ENCODE data around the gene COPB1.

Gene COPB1

DNA sequence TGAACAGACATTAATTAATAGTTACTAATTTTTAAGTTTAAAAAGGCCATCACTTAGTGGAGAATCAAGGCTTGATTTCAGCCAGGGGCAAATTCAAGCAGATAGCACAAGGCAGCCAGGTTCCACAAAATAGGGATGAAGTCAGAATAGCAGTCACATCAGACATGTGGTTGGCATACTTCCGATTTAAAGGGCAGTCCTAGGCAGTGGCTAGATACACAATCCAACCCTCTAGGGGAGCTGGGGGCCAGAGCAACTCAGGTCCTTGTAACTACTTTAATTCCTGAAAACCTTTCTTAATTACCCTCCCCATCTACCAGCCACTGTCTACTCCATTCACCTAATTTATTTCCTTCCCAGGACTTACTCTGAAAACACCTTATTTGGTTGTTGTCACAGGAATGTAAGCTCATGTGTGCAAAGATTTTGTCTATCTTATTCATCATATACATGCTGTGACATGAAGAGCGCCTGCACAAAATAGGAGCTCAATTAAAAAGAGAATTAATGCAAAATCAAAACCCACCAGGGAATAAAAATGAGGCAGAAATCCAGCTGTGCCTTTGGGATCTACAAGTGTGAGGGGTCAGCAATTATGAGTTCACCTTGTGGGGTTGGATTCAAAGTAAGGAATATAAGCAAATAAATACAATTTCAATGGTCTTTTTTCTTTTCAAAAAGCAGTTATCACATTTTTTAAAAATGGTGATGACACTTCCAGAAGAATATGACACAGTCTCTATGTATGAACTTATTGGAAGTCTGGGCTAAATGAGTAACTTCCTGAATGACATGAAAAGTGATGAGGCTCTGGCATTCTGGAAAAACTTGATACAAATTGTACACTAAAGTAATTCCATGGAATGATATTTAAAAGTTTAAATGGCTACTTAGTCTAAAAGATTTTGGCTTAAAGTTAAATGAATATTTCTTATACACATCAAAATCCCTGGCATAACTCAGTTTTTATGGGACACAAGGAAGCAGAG is 53.8 kb downstream of the COPB1 start:
- Mint-ChIP-seq H3K4me1 (peaks cover 23% of the 10 kb centered on the region), H3K36me3 (ENCODE audit: insufficient read depth) (no peaks in the 10 kb centered on the region), H3K27me3 (no peaks in the 10 kb centered on the region), H3K9me3 (no peaks in the 10 kb centered on the region), H3K4me3 (no peak overlapping the region), H3K27ac (ENCODE audit: low read depth) (no peak overlapping the region)
- DNase-seq (ENCODE audit: low spot score in 2 of 2) (no peak), ATAC-seq (replicated peaks; ENCODE audit: extremely low read depth, poor library complexity, severe bottlenecking) (no peak)

DNA sequence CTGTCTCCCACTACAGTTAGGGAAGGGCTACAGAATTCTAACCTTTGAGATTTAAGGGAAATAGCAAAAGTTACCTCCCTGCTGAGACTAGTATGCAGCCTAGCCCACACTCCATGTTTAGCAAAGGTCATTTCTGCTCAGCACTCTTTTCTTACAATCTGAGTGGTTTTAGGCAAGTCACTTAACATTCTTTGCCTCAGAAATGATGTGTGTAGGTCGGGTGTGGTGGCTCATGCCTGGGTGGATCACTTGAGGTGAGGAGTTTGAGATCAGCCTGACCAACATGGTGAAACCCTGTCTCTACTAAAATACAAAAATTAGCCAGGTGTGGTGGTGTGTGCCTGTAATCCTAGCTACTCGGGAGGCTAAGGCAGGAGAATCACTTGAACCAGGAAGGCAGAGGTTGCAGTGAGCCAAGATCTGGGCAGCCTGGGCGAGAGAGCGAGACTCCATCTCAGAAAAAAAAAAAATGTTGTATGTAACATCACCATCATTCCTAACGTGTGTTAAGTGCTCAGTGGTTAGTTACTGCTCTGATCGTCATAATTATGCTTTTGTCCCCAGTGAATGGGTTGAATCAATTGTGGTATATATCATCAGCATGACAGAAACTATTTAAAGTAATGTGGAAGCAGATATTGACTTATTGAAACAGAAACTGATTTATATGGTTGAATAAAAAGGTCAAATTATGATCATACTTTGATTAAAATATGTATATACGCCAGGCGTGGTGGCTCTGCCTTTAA is 55.0 kb downstream of the COPB1 start:
- ATAC-seq (replicated peaks; ENCODE audit: extremely low read depth, poor library complexity, severe bottlenecking) (no peak), DNase-seq (ENCODE audit: low spot score in 2 of 2) (no peak)
- no peak overlapping the region for H3K27ac Mint-ChIP-seq (ENCODE audit: low read depth)
- no peaks in the 10 kb centered on the region for H3K9me3 Mint-ChIP-seq
- H3K4me1 Mint-ChIP-seq = peaks cover 28% of the 10 kb centered on the region
- H3K36me3 Mint-ChIP-seq (ENCODE audit: insufficient read depth) = no peaks in the 10 kb centered on the region
- H3K27me3 Mint-ChIP-seq = no peaks in the 10 kb centered on the region
- H3K4me3 Mint-ChIP-seq = no peak overlapping the region

DNA sequence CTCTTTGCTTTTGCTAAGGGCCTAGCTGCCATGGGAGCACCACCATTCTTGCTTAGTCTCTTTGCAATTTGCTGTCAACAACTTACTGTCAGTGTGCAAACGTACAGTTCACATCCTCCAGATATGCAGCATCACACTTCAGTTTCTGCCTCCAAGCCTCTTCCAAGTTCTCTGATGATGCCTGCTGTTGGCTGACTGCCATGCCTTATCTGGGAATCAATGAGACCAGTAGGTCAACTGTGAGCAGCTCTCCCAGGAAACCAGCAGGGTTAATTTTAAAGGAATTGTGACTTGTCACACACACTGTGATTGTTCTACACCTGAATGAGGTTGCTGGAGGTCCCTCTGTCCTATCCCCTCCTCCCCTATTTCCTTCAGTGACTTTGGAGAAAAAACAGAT is 56.0 kb downstream of the COPB1 start:
- no peaks in the 10 kb centered on the region for H3K27me3 Mint-ChIP-seq
- DNase-seq (ENCODE audit: low spot score in 2 of 2) (no peak), ATAC-seq (replicated peaks; ENCODE audit: extremely low read depth, poor library complexity, severe bottlenecking) (no peak)
- H3K9me3 Mint-ChIP-seq = no peaks in the 10 kb centered on the region
- H3K4me1 Mint-ChIP-seq = peaks cover 37% of the 10 kb centered on the region
- H3K27ac Mint-ChIP-seq (ENCODE audit: low read depth) = no peak overlapping the region
- H3K36me3 Mint-ChIP-seq (ENCODE audit: insufficient read depth) = no peaks in the 10 kb centered on the region
- H3K4me3 Mint-ChIP-seq = no peak overlapping the region

DNA sequence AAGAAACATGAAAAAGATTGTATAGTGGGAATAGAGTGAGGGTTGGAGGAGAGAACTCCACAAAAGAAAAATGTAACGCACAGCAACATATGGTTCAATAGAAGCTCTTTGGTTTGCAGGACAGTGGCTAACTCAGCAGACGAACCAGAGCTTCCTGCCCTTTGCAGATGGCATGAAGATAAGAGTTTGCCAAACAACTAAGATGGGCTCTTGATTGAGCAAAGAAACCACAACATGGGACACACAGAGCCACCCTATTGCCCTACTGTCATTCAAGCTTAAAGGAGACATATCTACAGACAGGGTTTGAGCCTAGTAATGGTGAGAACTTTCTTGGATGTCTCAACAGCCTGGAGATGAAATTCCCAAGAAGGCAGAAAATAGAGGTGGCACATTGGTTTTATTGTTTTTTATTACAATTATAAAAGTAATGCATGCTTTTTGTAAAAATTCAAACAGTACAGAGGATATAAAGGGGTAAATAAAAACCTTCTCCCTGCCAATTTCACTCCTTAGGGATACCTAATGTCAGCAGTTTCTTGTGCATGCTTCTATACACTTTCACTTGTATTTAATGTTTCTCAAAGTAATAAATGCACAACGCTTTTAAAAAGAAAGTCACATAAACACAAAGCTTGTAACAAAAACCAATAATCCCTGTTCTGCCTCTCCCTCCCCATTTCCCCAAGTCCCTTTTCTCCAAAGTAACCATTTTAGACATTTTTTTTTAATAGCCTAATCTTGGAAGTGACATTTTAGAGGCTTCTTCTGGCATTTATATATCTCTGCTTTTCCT is 63.7 kb downstream of the COPB1 start:
- peaks cover 54% of the 10 kb centered on the region for H3K4me1 Mint-ChIP-seq

DNA sequence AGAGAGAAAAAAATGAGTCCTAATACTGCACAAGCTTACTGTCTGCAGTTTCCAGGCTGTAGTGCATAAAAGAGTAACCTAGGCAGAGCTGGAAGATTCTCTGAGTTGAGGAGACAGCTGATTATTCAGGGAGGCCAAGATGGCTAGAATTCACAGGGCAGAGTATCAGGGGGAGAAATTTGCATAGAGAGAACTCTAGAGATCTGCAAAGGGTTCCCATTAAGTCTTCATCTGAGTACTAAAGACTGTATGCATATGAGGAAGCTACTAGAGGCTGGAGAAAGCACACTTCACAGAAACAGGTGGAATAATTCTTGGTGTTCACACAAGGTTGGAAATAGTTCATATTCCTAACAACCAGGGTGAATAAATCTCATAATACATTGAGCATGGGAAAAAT is 74.0 kb downstream of the COPB1 start:
- no peaks in the 10 kb centered on the region for H3K4me1 Mint-ChIP-seq
- no peak overlapping the region for H3K4me3 Mint-ChIP-seq
- no peak for ATAC-seq (replicated peaks; ENCODE audit: extremely low read depth, poor library complexity, severe bottlenecking)

More for the DNA sequence above, 63.7 kb downstream of the COPB1 start:
- ATAC-seq (replicated peaks; ENCODE audit: extremely low read depth, poor library complexity, severe bottlenecking) (peak; percentile 88), DNase-seq (ENCODE audit: low spot score in 2 of 2) (no peak)
- H3K27me3 Mint-ChIP-seq = no peaks in the 10 kb centered on the region
- peaks cover 6% of the 10 kb centered on the region for H3K9me3 Mint-ChIP-seq
- no peak overlapping the region for H3K4me3 Mint-ChIP-seq
- H3K36me3 Mint-ChIP-seq (ENCODE audit: insufficient read depth) = peaks cover 1% of the 10 kb centered on the region
- H3K27ac Mint-ChIP-seq (ENCODE audit: low read depth) = peak overlapping the region; percentile 47

DNA sequence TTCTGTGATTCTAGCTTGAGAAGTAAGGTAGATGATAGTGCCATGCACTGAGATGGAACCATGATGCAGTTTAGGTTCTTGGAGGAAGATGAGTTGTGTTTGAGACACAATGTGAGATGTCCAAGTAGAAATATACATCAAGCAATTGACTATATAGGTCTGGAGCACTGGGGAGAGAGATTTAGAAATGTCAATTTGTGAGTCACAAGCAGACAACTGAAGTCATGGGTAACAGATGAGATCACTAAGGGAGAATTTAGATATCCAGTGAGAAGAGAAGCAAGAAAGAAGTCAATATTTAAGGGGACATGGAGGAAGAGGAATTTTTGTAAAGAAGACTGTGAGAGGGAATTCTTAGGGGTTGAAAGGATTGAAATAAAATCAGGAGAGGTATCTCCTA is 75.5 kb downstream of the COPB1 start:
- no peaks in the 10 kb centered on the region for H3K9me3 Mint-ChIP-seq
- no peak overlapping the region for H3K4me3 Mint-ChIP-seq
- DNase-seq (ENCODE audit: low spot score in 2 of 2) (no peak), ATAC-seq (replicated peaks; ENCODE audit: extremely low read depth, poor library complexity, severe bottlenecking) (no peak)
- H3K27me3 Mint-ChIP-seq = no peaks in the 10 kb centered on the region
- H3K4me1 Mint-ChIP-seq = no peaks in the 10 kb centered on the region
- H3K27ac Mint-ChIP-seq (ENCODE audit: low read depth) = no peak overlapping the region
- no peaks in the 10 kb centered on the region for H3K36me3 Mint-ChIP-seq (ENCODE audit: insufficient read depth)

More for the DNA sequence above, 74.0 kb downstream of the COPB1 start:
- H3K27me3 Mint-ChIP-seq = no peaks in the 10 kb centered on the region
- DNase-seq (ENCODE audit: low spot score in 2 of 2) = no peak
- H3K36me3 Mint-ChIP-seq (ENCODE audit: insufficient read depth) = no peaks in the 10 kb centered on the region
- no peak overlapping the region for H3K27ac Mint-ChIP-seq (ENCODE audit: low read depth)
- H3K9me3 Mint-ChIP-seq = peaks cover 5% of the 10 kb centered on the region

DNA sequence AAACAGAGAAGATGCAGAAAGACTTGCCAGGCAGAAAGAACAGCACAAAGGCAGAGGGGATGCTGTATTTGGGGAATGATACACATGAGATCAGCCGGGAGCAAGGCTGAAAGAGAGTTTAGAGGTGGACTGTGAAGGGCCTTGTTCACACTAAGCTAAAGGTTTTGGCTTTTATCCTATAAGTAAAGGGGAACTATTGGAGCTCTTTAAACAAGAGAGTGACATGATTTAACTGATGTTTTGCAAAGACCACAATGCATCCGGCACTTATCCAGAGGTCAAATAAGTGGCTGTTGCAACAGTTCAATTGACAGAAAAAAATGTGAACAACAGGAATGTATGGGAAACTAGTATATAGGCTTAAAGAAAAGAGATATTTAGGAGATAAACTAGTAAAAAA is 76.0 kb downstream of the COPB1 start:
- no peak overlapping the region for H3K27ac Mint-ChIP-seq (ENCODE audit: low read depth)
- H3K27me3 Mint-ChIP-seq = no peaks in the 10 kb centered on the region
- no peak for DNase-seq (ENCODE audit: low spot score in 2 of 2)

DNA sequence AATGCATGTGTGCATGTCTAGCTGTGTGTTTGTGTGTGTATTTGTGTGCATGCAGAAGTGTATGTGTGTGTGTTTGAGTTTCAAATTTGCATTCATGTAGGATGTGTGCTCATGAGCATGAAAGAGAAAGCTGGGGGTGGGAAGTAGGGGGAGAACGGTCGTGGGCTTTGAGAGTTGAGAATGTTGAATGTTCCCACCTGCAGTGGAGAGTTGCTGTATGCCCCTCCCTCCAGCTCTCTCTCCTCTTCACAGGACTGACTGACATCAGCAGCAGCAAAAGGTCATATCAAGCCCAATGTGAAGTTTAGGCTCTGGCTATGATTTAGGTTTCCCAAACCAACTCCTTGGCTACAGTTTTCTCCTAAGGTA is 76.8 kb downstream of the COPB1 start:
- Mint-ChIP-seq H3K27me3 (no peaks in the 10 kb centered on the region), H3K27ac (ENCODE audit: low read depth) (no peak overlapping the region), H3K4me3 (no peak overlapping the region), H3K9me3 (no peaks in the 10 kb centered on the region), H3K36me3 (ENCODE audit: insufficient read depth) (no peaks in the 10 kb centered on the region), H3K4me1 (peaks cover 3% of the 10 kb centered on the region)
- ATAC-seq (replicated peaks; ENCODE audit: extremely low read depth, poor library complexity, severe bottlenecking) = no peak
- no peak for DNase-seq (ENCODE audit: low spot score in 2 of 2)

More for the DNA sequence above, 76.0 kb downstream of the COPB1 start:
- H3K4me1 Mint-ChIP-seq = no peaks in the 10 kb centered on the region
- no peak overlapping the region for H3K4me3 Mint-ChIP-seq
- no peak for ATAC-seq (replicated peaks; ENCODE audit: extremely low read depth, poor library complexity, severe bottlenecking)
- H3K36me3 Mint-ChIP-seq (ENCODE audit: insufficient read depth) = no peaks in the 10 kb centered on the region
- H3K9me3 Mint-ChIP-seq = no peaks in the 10 kb centered on the region

DNA sequence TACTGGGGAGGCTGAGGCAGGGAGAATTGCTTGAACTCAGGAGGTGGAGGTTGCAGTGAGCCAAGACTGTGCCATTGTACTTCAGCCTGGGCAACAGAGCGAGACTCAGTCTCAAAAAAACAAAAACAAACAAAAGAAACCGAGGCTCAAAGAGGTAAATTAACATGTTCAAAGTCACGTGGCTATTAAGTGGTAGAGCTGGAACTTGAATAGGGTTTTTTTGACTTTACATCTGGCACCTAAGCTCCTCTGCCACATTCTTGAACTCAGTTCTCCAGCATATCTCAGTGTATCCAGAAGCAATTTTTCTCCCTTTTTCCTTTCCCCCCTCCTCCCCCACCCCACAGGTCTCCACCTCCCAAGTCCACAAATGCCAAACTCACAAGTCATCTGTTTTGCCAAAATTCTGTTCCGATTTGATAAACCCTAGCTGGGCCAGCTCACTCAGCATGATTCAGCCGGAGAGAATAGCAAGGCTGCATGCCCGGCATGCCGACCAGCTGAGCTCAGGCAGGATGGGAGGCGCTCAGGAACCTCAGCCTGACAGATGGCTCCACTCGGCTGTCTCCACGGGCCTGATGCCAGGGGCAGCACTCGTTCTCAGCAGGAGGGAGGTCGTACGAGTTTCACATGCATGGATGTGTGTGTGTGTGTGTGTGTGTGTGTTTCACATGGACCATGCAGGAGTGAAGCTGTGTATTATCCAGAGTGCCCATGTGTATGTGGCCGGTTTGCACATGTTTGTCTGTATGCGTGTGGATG is 77.4 kb downstream of the COPB1 start:
- Mint-ChIP-seq H3K27me3 (no peaks in the 10 kb centered on the region), H3K36me3 (ENCODE audit: insufficient read depth) (no peaks in the 10 kb centered on the region), H3K4me3 (no peak overlapping the region), H3K27ac (ENCODE audit: low read depth) (no peak overlapping the region), H3K9me3 (no peaks in the 10 kb centered on the region), H3K4me1 (peaks cover 9% of the 10 kb centered on the region)
- DNase-seq (ENCODE audit: low spot score in 2 of 2) (no peak), ATAC-seq (replicated peaks; ENCODE audit: extremely low read depth, poor library complexity, severe bottlenecking) (no peak)

DNA sequence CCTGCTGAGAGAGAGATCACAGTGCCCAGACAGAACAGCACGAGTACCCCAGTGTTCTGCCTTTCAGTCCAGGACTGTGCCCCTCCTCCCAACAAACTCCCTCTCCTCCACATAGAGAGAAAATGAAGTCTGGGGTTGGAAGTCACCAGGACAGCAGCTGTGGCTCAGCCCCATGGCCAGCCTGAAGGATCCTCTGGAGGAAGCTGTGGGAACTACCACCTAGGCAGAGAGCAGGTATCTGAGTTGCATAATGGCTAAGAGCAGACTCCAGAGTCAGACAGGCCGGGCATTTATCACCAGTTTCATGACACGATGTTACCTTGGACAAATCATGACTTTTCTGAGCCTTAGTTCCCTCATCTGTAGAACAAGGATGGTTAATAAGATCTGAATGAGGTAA is 79.4 kb downstream of the COPB1 start:
- Mint-ChIP-seq H3K4me1 (peaks cover 23% of the 10 kb centered on the region), H3K27me3 (no peaks in the 10 kb centered on the region), H3K36me3 (ENCODE audit: insufficient read depth) (peaks cover under 1% of the 10 kb centered on the region), H3K9me3 (no peaks in the 10 kb centered on the region), H3K4me3 (no peak overlapping the region), H3K27ac (ENCODE audit: low read depth) (no peak overlapping the region)
- ATAC-seq (replicated peaks; ENCODE audit: extremely low read depth, poor library complexity, severe bottlenecking) = no peak
- no peak for DNase-seq (ENCODE audit: low spot score in 2 of 2)

DNA sequence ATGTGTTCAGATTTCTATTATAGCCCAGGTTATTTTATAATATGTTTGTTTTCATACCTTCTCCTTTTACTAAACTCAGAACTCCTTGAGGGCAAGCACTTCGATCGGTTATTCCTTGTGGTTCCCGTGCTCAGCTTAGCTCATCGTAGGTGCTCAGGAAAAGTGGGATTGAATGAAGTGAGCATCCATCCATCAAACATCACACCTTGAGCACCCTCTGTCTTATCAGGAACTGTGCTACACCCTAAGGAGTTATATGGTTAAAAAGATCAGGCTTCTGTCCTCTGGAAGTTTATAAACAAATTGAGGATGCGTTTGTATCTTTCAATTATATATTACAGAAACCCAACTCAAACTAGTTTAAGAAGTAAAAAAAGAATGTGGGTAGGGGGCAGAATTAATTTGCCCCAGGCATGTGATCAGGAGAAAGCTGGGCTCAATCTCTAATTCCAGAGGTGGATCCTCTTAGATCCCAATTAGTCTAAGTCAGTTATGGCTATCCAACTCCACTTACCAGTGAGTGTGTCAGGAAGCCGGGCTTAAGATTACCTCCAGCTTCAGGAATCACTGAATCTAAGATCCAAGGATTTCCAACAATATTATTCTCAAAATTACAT is 80.7 kb downstream of the COPB1 start:
- H3K4me1 Mint-ChIP-seq = peaks cover 36% of the 10 kb centered on the region
- DNase-seq (ENCODE audit: low spot score in 2 of 2) (no peak), ATAC-seq (replicated peaks; ENCODE audit: extremely low read depth, poor library complexity, severe bottlenecking) (no peak)
- no peak overlapping the region for H3K4me3 Mint-ChIP-seq
- no peaks in the 10 kb centered on the region for H3K27me3 Mint-ChIP-seq
- no peak overlapping the region for H3K27ac Mint-ChIP-seq (ENCODE audit: low read depth)
- H3K36me3 Mint-ChIP-seq (ENCODE audit: insufficient read depth) = peaks cover 3% of the 10 kb centered on the region
- no peaks in the 10 kb centered on the region for H3K9me3 Mint-ChIP-seq

Measured in central memory CD8-positive, alpha-beta T cell (primary cell).